Esophagus squamous epithelium (tissue), 5 donors: Measurements from ENCODE around the gene TMEM179B. TPM values are rescaled to one million over a fixed set of nuclear protein-coding genes. Genes with fewer than 3 reads are reported as not detected.
"Not testable (repeated sequence)": the region's sequence is repeated elsewhere in the genome, so short reads cannot be mapped to it uniquely, and the experiment has no call there.

ENCODE experiments used
- DNase-seq: peaks from one replicate; lab custom pipeline; 2025; lab: John Stamatoyannopoulos, UW
- H3K27ac ChIP-seq, 4 donors: fragments of 200-600 bp; sonication (generic); one replicate each; pipeline ENCODE4 v1.5.1; 2016 to 2019; ENCODE audit warnings: mild to moderate bottlenecking in 1 of 4
- H3K27me3 ChIP-seq, 4 donors: fragments of 200-600 bp; sonication (generic); 1 replicate in 3 of 4; 2 replicates in 1 of 4; pipeline versions ENCODE4 v1.5.1 to v1.6.0; 2017 to 2021; ENCODE audit warnings: antibody characterized with exemption in 1 of 4
- H3K36me3 ChIP-seq, 3 donors: fragments of 200-600 bp; sonication (generic); one replicate each; pipeline ENCODE4 v1.5.1; 2016 to 2019
- H3K4me1 ChIP-seq, 3 donors: fragments of 200-600 bp; sonication (generic); one replicate each; pipeline ENCODE4 v1.5.1; 2017 to 2019
- H3K4me3 ChIP-seq, 4 donors: fragments of 200-600 bp; sonication (generic); 1 replicate in 3 of 4; 2 replicates in 1 of 4; pipeline ENCODE4 v1.5.1; 2016 to 2019; ENCODE audit warnings: mild to moderate bottlenecking in 2 of 4, moderate library complexity in 1 of 4
- H3K9me3 ChIP-seq, 3 donors: fragments of 200-600 bp; sonication (generic); one replicate each; pipeline ENCODE4 v1.5.1; 2016 to 2019
- CTCF ChIP-seq, 6 experiments: fragments of 450-650 bp in 4 of 6; fragments of 200-600 bp in 2 of 6; sonication (generic) in 2 of 6; IDR thresholded peaks; one replicate each; pipeline ENCODE4 v1.5.1; 2016 to 2019; ENCODE audit warnings: antibody characterized with exemption in 6 of 6, mild to moderate bottlenecking in 4 of 6, moderate library complexity in 4 of 6
- POLR2A ChIP-seq, 4 donors: fragments of 450-650 bp; IDR thresholded peaks; one replicate each; pipeline ENCODE4 v1.6.1; 2017; ENCODE audit warnings: antibody characterized with exemption in 4 of 4, mild to moderate bottlenecking in 4 of 4, moderate library complexity in 3 of 4
- WGBS, 2 donors: methylation state at CpG; one replicate each; pipeline ENCODE4 v1.1.5; 2018; 5-methylcytosine and 5-hydroxymethylcytosine counted together
- intact Hi-C: fragments of 100-400 bp; cut with DNase I; formaldehyde crosslinking; loops from one replicate; pipeline ENCODE4 v1.15.0; 2022
- total RNA-seq, 4 donors: library from RNA; depleted of rRNA; stranded (reverse); fragments of >200 nt; gene quantifications; one replicate each; pipeline ENCODE4 v1.1.0, GENCODE V29; 2016
- donor health status: DM: yes; HTN: yes; CAD: no.

The TMEM179B gene
- total RNA-seq, 4 donors from 2014 or later, result 35.6 to 60.1 (median 43.3) TPM

- no peaks in the 10 kb centered on the region for H3K4me1 ChIP-seq
- H3K36me3 ChIP-seq, result peaks cover 8 to 89% (median 29%) of the 10 kb centered on the region in 3 donors
- DNase-seq, result no peak
- no peaks in the 10 kb centered on the region for H3K9me3 ChIP-seq
- TF ChIP-seq POLR2A (IDR thresholded peaks at IDR 0.05) (no peak), CTCF (IDR thresholded peaks at IDR 0.05) (no peak)
- H3K27me3 ChIP-seq, result no peaks in the 10 kb centered on the region
- no peak overlapping the region for H3K4me3 ChIP-seq
- intact Hi-C loops, result no loop called here
- H3K27ac ChIP-seq, result peak overlapping the region in 1 of 4 donors; percentile 5
- WGBS, 2 donors, result 93 to 95% methylated on average over 4 of the region's 4 CpGs
These were observed 29.9 kb downstream of the TMEM179B start for GRCh38 chr11:62817129-62817528.

- intact Hi-C loops, result no loop called here
- 75 to 90% methylated on average over 3 of the region's 3 CpGs for WGBS, 2 donors
- TF ChIP-seq POLR2A (IDR thresholded peaks at IDR 0.05) (no peak), CTCF (IDR thresholded peaks at IDR 0.05) (no peak)
- Histone ChIP-seq H3K4me1 (peaks cover 0 to 6% (median 5%) of the 10 kb centered on the region in 3 donors), H3K27me3 (no peaks in the 10 kb centered on the region), H3K27ac (no peak overlapping the region), H3K4me3 (no peak overlapping the region), H3K9me3 (no peaks in the 10 kb centered on the region), H3K36me3 (peaks cover 29 to 97% (median 82%) of the 10 kb centered on the region in 3 donors)
- DNase-seq, result no peak
These were observed 36.5 kb downstream of the TMEM179B start for GRCh38 chr11:62823677-62824076.

GRCh38 chr11:62828130-62828529, 40.9 kb downstream of the TMEM179B start:
- H3K9me3 ChIP-seq, H3K4me3 ChIP-seq, intact Hi-C loops, H3K27ac ChIP-seq, DNase-seq, H3K27me3 ChIP-seq: not testable (repeated sequence)
- 88 to 98% methylated on average over 5 to 7 of the region's 8 CpGs for WGBS, 2 donors
- peaks cover 10 to 38% (median 29%) of the 10 kb centered on the region in 3 donors for H3K4me1 ChIP-seq
- peaks cover 20 to 67% (median 45%) of the 10 kb centered on the region in 3 donors for H3K36me3 ChIP-seq

- 0 to 1% methylated on average over 9 to 12 of the region's 33 CpGs for WGBS, 2 donors
- Histone ChIP-seq H3K36me3 (peaks cover 7 to 65% (median 32%) of the 10 kb centered on the region in 3 donors), H3K27me3 (no peaks in the 10 kb centered on the region), H3K4me3 (peak overlapping the region; percentile 65 to 90 (median 81)), H3K27ac (peak overlapping the region; percentile 93 to 100 (median 98)), H3K4me1 (peaks cover 17 to 56% (median 37%) of the 10 kb centered on the region in 3 donors), H3K9me3 (no peaks in the 10 kb centered on the region)
- TF ChIP-seq POLR2A (IDR thresholded peaks at IDR 0.05) (no peak), CTCF (IDR thresholded peaks at IDR 0.05) (no peak)
- intact Hi-C loops, result no loop called here
- DNase-seq, result no peak
These were observed 43.8 kb downstream of the TMEM179B start for GRCh38 chr11:62830904-62831519.

GRCh38 chr11:62831520-62832335, 44.5 kb downstream of the TMEM179B start, which contains the start of gene STX5:
Gene STX5, minus strand, starts transcription at chr11:62832051. Its CDS starts 808 bp downstream, at chr11:62831243.
- intact Hi-C loops, result no loop called here
- H3K4me1 ChIP-seq, result peaks cover 17 to 58% (median 37%) of the 10 kb centered on the region in 3 donors
- TF ChIP-seq POLR2A (IDR thresholded peaks at IDR 0.05) (peak in 3 of 4 donors; percentile 59 to 92 (median 87)), CTCF (IDR thresholded peaks at IDR 0.05) (peak in 1 of 6 experiments; percentile 2)
- DNase-seq, result peak; percentile 96
- H3K9me3 ChIP-seq, result no peaks in the 10 kb centered on the region
- peak within 1 kb of the TSS; percentile 65 to 90 (median 81) for H3K4me3 ChIP-seq
- H3K27ac ChIP-seq, result peak within 1 kb of the TSS; percentile 93 to 100 (median 98)
- H3K36me3 ChIP-seq, result peaks cover 7 to 65% (median 30%) of the 10 kb centered on the region in 3 donors
- no peaks in the 10 kb centered on the region for H3K27me3 ChIP-seq
- 0% methylated on average over 7 to 11 of the region's 65 CpGs for WGBS, 2 donors
